Hindlimb muscle (tissue), 1 donor: Measurements from ENCODE around the gene MAP1A. TPM values are rescaled to one million over a fixed set of nuclear protein-coding genes. Genes with fewer than 3 reads are reported as not detected.

Experiments
- DNase-seq: peaks from one replicate; pipeline ENCODE4 v3.0.0-alpha.2; 2013
- polyA plus RNA-seq: library from polyadenylated mRNA; unstranded; fragments of 120-200 nt; gene quantifications from one replicate; pipeline ENCODE4 v1.2.1, GENCODE V29; 2013; ENCODE audit not compliant: insufficient read length

MAP1A gene
- 45.2 TPM for polyA plus RNA-seq

DNA sequence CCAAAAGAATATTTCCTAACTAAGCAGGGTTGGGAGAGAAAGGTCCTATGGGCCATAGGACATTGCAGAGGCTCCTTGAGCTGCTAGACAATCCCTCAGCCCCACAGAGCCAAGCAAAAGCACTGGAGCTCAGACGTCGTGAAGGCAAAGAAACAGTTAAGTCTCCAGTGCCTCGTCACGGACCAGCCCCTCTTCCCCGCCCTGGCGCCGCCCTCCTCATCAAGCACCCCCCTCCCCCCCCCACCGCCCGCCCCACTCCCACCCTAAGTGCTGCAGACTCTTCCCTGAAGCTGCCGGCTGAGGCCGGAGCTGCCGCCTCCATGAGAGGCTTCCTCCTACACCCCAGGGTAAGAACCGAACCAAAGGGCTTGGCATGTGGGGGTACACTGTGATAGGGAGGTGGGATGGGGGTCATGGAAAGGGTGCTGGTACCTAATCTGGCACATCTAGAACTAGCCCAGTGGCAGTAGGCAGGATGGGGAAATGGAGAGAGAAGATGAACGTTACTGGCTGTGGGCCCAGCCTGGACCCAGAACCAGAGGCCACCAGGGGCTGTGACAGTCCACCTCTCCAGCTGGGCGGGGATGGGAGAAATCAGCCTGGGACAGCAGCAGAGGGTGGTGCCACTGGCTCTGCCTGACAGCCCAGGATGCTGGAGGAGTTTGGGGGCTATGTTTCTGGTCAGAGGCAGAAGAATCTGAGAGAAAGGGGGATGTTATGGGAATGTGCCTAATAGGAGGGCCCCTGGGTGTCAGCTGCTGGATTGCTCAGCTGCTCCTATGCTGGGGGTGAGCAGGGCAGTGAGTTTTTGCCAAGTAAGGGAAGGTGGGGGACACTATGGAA is at the start of gene MAP1A:
Gene MAP1A, plus strand, starts transcription at position 255 of the 843 bp plus-strand sequence. CDS start 3,866 bp downstream, outside the sequence.
- DNase-seq: peak; percentile 79

DNA sequence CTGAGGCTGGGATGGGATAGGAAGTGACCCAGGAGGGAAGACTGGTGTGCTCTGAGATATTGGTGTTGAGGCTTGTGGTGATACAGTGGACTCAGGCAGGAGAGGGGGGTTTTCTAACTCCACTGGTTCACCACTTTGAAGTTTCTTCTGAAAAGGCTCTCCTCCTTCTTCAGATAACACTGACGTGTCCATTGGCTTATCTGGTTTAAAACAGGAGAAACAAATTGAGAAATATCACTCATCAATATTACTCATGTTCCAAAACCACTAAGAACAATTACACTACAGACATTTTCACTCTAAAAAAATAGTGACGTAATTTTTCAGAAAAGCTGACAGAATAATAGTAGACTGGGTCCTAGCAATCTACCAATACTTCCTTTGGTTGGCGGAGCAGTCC is 47.5 kb upstream of the MAP1A start:
- no peak for DNase-seq

DNA sequence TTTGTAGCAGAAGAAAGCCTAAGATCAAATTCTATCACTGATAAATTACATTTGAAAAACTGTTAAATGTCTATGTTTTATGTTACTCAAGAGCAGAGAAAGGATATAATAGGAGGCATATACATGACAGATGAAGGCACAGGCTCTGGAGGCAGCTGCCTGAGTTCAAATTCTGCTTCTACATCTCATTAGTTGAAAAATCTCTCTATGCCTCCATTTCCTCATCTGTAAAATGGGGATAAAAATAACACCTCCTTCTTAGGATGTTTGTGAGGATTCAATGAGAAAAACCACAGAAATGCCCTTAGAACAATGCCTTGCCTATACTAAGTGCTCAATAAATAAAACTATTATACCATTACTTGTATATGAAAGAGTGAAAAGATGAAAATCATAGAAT is 45.4 kb upstream of the MAP1A start:
- no peak for DNase-seq

DNA sequence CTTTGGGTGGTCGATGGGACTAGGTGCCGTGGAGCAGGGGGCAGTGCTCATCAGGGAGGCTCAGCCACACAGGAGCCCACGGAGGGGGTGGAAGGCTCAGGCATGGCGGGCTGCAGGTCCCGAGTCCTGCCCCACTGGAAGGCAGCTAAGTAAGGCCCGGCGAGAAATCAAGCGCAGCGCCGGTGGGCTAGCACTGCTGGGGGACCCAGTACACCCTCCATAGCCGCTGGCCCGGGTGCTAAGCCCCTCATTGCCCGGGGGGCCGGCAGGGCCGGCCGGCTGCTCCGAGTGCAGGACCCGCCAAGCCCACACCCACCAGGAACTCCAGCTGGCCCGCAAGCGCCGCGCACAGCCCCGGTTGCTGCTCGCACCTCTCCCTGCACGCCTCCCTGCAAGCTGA is 43.5 kb upstream of the MAP1A start:
- DNase-seq: no peak

DNA sequence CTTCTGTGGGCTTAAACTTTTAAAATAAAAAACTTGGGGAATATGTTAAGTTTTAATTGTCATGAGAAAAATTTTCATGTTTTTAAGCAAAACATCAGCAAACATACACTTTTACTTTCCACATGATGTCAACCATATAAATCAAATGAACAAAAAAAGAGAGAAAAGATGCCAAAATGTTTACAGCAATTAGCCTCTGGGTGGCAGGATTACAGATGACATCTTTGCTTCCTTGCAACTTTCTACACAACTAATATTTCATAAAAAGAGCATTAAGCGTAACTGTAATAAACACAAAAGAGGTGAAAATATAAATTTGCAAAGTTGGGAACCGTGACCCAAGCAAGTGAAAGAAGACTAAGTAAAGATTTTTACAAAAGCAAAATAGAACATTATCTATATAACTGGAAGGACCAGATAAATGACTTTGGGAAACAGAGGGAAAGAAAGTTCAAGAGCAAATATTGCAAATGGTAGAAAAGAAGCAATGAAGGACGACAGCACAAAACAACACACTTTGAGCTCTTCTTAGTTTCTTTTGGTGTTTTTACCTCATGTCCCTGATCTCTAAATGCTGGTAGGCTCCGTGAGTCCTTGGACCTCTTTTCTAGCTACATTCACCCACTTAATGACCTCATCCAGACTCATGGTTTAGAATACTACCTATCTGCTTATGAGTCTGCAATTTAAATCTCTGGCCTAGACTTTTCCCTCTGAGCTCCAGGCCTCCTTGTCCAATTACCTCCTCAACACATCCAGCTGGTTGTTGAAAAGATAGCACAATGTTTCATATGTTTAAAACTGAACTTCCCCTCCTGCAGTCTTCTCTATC is 33.9 kb upstream of the MAP1A start:
- DNase-seq: peak; percentile 17

DNA sequence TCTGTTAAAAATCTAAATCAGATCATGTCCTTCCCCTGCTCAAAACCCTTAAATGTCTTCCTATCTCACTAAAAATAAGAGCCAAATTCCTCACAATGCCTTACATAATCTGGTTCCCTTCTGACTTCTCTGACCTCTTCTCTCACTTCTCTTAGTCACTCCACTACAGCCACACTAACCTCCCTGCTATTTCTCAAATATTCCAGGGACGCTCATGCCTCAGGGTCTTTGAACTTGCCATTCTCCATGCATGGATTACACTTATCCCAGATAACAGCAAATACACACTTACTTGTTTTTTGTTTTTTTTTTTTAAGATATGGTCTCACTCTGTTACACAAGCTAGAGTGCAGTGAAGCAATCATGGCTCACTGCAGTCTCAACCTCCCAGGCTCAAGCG is 33.0 kb upstream of the MAP1A start:
- no peak for DNase-seq

DNA sequence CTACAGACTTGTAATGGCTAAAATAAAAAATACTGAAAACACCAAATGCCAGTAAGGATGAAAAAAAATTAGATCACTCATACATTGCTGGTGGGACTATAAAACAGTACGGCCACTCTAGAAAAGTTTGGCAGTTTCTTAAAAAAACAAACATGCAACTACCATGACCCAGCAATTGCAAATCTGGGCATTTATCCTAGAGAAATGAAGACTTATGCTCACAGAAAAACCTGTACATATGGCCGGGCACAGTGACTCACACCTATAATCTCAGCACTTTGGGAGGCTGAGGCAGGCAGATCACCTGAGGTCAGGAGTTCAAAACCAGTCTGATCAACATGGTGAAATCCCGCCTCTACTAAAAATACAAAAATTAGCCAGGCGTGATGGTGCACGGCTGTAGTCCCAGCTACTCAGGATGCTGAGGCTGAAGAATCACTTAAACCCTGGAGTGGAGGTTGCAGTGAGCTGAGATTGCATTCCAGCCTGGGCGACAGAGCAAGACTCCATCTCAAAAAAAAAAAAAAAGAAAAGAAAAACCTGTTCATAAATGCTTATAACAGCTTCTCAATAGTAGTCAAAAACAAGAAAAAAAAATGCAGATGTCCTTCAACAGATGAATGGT is 30.0 kb upstream of the MAP1A start:
- no peak for DNase-seq

DNA sequence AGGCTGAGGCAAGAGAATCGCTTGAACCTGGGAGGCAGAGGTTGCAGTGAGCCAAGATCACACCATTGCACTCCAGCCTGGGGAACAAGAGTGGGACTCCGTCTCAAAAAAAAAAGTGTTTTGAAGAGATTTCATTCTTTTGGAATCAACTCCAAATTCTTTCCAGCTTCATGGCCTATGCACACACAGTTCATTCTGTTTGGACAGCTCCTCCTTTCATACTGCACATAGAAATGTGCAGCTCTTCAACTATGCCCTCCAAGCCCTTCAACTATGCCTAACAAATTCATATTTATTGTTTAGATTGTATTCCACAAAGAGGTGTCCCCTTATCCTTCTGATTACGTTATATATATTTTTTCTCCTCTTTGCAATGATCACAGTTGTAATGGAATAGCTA is 28.6 kb upstream of the MAP1A start:
- DNase-seq: no peak

DNA sequence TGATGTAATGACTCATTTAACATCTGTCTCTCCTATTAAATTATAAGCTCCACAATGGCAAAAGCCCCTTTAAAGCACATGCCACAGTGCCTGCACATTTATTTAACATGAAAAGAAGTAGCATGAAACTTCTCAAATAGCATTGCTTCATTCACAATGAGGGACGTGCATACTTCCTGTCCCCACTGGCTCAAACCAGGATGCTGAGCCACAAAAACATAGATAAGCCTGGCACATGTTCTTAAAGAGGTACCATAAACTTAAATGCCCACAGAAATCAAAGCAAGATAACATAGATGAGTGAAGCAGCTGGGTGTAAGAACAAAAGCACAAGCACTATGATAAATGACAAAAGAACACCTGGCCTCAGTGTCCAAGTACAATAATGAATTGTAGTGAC is 28.2 kb upstream of the MAP1A start:
- DNase-seq: no peak

DNA sequence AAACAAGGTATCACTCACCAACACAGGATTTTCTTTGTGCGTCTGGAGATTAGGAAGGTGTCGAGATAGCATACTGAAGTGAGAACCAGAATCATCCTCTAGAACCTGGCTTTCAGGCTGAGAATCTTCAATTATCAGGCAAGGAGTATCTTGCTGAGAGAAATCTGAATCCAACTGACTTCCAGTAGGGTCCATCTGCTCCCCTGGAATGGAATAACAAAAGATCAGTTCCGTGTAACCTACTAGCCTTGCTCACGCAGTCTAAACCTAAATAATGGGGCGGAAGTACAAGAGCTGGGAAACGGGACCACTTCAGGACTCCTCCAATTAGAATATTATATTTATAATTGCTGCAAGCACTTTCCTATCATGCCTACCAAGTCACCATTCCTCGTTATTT is 25.1 kb upstream of the MAP1A start:
- DNase-seq: no peak

DNA sequence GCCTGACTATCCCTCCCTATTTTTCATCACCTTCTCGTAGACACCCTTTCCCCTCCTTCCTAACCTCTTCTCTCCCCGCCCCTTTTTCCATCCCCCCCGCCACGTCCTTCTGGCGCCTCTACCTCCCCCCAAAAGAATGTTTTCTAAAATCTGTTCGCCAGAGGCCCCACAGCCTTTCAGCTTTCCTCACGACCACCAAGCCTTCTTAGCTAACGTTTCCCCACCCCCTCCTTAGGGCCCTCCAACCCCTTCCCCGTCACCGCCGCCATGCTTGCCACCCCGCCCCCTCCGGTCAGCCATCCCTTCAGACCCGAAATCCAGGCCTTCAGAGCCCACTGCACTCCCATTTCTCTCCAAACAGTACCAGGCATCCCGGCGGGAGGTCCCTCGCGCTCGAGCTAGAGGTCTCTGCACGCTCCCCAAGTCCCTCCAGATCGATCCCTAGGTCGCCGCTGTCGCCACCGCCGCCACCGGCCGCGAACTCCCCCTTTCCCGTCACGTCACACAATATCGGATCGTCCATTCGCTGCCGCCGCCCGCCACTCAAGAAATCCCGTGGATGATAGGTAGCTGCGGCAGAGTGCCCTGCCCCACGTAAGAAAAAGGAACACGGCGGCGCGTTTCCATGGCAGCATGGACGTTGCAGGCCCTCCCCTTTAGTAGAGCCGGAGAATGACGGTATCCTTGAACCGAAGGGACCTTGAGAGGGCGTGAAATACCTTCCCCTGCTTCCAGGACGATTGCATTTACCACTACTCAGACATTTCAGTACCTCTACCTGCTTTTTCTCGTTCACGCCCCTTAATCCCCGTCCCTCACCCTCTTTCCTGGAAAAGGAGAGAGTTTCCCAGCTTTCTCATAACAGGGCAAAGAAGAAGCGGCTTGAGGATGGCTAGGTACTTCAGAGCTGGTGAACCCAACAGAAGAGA is 24.5 kb upstream of the MAP1A start, which contains the start of gene TP53BP1:
Gene TP53BP1, minus strand, starts transcription at position 484 of the 929 bp plus-strand sequence. Its CDS starts 113 bp downstream, at position 371.
- peak; percentile 94 for DNase-seq

DNA sequence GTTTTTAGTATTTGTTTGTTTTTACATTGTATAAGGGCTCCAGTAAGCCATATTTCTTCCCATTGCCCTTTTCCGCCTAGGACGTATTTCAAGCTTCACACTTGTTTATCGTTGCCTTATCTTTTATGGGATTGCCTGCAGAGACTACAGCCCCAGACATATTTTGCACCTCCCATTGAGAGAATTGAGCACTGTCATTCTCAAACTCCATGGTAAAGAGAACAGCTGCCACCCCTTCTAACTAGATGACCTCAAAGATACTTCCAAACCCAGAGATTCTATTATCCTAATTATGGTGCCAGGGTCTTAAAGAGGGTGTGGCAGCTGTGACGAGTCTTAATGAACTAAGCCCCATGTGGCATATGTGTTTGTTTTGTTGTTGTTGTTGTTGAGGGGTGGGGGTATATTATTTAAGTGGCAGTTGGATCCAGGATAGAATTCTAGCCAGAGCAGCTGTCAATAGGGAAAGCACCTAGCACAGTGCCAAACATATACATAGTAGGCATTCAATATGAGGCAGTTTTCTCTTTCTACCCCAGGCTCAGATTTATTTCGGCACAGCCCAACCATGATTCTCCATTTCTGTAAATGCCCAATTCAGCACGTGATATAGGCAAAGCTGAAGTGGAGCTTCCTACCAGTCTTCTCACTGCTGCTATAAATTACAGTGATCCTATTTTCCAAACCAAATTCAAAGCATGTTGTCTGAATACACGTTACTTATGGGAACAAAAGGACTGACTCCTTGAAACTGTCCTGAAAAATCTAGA is 23.5 kb upstream of the MAP1A start:
- no peak for DNase-seq

DNA sequence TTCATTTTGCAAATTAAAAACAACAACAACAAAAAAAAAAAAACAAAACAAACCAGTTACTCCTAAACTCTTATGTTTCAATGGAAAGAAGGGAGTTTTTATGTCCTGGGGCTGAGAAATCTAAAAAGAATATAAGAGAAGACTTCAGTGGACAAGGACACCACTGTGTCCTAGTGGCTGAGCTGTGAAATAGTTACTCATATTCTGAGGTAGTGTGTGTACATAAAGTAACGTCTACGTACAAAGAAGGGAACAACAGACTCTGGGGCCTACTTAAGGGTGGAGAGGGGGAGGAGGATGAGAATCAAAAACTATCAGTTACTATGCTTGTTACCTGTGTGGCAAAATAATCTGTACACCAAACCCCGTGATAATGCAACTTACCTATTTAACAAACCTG is 18.4 kb upstream of the MAP1A start:
- no peak for DNase-seq

DNA sequence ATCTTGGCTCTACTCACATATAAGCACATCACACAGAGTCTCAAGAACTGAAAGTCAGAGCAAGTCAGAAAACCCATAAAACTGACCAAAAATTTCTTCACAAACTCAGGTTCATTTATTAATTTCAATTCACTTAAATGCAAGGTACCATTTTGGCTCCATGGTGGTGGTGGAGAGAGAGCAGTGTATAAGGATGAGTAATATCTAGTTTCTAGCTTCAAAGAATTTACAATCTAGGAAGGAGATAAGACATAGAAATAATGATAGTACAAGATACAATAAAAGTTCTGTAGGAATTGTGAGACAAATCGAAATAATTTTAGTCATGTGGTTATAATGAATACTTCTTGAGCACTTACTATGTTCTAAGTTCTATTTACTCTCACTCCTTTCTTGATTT is 17.8 kb upstream of the MAP1A start:
- no peak for DNase-seq

DNA sequence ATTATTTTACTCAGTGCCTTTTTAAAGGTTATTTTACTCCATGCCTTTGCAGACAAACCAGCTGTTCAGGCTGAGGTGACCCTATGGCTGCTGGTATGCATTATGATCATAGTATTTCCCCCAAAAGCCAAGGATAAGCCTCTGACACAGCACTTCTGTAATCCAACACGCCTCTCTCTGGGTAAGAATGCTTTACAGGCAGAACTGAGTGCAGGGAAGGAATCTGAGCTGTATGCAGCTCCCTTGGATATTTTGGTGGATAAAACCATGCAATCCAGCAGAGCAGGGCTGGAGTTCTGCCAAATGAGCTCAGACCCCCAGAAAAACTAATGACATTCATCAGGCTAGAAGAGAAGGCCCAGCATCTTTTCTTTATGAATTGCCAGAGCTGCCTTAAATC is 11.7 kb upstream of the MAP1A start:
- DNase-seq: peak; percentile 25

DNA sequence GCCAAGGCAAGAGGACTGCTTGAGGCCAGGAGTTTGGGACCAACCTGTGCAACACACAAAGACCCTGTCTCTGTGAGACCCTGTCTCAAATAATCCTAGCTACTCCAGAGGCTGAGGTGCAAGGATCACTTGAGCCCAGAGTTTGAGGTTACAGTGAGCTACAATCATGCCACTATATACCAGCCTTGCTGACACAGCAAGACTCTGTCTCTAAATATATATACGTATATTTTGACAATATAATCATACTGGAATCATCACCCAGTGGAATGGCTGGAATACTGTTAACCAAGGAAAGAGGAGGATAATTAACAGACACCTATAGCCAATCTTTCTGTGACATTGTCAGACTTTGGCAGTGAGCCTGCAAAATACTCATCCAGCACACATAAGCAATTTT is 9.0 kb upstream of the MAP1A start:
- no peak for DNase-seq

DNA sequence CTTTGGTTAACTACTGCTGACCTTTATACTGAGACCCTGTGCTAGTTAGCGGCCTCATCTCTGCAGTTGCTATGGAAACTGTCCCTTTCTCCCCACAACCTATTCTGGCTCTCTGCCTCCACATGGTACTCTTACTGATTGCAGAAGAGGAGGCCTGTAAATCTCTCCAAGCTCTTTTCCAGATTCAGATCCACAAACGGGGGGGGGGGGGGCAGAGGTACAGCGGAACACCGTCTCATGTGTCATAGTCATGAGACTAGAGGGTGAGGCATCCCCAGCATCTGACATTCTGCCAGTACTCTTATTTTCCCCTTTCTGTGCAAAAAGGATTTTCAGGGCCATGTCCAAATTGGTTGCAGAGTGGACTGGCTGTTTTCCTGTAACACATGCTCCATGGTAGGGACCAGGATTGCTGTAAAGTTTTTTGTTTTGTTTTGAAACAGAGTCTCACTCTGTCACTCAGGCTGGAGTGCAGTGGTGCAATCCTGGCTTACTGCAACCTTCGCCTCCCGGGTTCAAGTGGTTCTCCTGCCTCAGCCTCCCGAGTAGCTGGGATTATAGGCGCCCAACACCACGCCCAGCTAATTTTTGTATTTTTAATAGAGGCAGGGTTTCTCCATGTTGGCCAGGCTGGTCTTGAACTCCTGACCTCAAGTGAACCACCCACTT is 8.3 kb upstream of the MAP1A start:
- DNase-seq: peak; percentile 43

DNA sequence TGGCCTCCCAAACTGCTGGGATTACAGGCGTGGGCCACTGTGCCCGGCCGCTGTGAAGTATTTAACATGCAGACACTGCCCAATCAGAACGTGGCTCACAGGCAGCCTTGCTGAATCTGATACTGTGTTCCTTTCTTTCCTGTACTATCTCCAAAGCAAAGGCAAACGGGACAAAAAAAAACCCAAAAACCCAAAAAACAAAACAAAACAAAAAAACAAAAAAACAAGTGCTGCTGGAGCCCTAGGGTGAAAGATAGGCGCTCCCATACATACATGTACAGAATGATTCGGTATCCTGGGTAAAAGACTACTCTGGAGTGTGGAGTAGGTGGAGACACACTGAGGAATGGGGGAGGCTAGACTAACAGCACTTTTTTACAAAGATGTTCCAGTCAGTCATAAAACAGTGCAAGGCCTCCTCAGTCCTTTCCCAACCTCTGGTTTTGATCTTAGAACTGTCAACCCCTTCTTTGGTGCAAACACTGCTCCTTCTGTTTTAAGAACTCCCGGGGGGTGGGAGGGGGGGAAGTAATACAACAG is 7.7 kb upstream of the MAP1A start:
- peak; percentile 20 for DNase-seq

DNA sequence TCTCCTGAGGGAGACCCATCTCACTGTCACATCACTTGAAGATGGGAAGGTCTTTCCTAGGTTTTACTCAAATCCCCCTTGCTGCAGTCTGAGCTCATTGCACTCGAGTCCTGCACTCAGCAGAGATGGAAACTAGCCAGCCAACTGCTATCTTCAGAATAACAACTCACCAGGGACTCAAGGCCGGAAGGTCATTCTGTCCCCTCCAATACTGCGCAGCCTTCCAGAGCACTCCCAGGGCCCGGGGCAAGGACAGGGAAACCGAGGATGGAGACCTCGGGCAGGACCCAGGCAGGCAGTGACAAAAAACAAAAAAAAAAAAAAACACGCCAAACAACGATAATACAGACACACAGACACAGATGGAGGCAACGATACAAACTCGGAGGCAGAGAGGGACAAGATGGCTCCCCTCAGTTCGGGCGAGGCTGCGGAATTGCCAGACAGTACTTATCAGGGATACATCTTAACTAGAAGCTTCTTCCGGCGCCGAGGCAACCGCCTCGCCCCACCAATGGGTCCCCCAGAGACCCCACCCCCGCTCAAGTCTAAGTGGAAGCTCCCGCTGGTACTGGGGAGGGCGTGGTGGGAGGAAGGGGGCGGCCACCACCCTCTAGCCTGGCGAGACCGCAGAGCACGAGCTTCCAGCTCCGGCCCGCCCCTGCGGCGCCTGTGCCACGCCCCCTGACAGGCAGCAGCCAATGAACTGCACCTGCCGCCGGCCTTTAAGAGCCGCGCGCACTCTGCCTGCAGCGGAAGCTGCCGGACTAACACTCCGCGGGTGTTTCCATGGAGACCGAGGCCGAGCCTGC is 7.0 kb upstream of the MAP1A start:
- peak; percentile 98 for DNase-seq
